ENCODE data around the gene IL4.

The IL4 gene

DNA sequence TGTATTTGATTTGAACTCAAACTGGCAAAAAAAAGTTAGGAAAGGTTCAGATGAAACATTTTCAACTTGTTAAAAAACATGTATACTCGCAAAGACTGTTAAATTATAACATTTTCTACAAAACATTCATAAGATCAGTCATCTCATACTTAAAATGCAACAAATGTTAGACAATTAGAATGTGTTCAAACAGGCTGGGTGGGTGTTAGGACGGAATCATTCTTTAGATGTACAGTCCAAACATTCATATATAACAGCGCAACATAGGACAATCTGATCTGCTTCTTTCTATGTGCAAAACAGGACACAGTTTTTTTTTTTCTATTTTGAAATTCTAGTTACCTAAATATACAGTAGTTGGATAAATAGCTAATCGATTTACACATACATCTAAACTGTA lies 22.2 kb downstream of the IL4 start:
- no peak for DNase-seq (ENCODE audit: low read depth in 2 of 2)

DNA sequence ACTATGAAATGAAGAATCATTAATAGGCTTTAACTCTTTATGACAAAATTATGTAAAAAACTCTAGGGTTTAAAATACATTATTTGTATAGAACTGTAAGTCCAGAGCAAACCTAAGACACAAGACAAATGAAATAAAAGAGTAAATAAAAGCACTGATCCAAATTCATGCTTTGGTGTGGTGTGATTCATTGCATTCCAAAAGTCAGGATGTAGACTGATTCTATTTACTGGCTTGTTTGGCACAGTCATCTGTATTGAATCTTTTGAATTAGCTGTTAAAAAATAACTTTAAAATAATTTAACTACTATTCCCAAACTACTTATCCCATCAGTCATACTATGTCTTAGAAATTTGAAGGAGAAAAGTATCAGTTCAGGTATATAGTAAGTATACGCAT lies 31.1 kb downstream of the IL4 start:
- DNase-seq (ENCODE audit: low read depth in 2 of 2) = no peak

DNA sequence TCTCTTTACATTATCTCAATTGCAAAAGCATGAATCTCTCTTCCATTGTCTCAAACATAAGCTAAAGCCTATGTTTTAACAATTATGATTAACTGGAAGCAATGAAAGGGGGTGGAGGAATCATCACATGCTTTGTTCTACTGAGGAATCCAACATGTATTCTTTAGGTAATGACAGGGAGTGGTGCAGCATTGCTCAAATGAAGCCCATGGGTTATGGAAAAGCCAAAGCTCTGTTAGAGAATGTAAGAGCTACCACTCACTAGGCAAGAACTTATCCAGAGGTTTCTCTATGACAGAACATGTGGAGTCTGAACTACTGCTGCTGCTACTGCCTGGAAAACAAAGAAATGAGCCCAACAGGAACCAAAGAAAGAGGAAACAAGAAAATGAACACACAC lies 34.9 kb downstream of the IL4 start:
- DNase-seq (ENCODE audit: low read depth in 2 of 2) = no peak

DNA sequence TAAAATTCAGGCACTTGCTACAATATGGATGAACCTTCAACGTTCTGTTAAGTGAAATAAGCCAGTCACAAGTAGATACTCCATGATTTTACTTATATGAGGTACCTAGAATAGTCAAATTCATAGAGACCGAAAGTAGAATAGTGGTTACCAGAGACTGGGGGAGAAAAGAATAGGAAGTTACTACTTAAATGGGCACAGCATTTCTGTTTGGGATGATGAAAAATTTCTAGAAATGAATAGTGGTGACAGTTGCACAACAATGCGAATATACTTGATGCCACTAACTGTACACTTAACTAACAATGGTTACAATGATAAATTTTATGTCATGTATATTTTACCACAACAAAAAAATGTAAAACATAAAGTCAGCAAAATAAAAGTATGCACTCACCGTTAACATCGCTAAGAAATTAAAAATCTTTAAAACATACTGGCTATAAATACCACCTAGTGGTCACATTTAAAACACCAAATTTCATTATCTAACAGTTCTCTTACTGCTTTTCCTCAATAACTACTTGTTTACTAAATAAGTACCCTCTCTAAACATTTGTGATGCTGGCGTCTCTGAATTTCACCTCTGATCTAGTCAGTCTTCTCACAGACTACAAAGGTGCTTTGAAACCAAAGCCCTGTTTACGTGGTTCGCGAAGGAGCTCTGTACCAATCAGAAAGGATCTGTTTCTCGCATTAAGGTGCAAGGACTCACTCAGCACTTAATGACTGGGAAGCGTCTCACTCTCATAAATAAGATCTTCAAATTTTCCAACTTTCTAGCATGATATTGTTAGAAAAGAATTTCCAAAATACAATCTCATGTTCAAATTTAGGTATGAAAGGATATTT lies 40.9 kb downstream of the IL4 start:
- no peak for DNase-seq (ENCODE audit: low read depth in 2 of 2)

DNA sequence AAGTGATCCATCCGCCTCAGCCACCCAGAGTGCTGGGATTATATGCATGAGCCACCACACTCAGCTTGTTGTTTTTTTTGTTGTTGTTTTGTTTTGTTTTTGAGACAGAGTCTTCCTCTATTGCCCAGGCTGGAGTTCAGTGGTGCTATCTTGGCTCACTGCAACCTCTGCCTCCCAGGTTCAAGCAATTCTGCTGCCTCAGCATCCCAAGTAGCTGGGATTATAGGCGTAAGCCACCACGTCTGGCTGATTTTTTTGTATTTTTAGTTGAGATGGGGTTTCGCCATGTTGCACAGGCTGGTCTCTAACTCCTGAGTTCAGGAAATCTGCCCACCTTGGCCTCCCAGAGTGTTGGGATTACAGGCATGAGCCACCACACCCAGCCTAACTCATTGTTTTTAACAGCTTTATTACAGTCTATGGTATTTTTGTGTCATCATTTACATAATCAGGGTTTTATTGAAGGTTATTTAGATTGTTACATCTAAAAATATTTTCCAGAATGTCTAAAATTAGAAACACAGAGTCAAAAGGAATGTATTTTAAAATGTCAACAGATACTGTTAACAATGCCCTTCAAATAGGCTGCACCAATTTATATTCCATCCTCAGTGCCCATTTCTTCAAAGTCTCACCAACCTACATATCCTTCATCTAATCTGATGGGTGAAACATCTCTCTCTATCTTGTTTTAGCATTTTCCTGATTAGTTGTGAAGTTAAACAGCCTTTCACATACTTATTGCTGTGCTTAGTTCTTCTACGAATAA lies 44.9 kb downstream of the IL4 start:
- DNase-seq (ENCODE audit: low read depth in 2 of 2) = no peak

DNA sequence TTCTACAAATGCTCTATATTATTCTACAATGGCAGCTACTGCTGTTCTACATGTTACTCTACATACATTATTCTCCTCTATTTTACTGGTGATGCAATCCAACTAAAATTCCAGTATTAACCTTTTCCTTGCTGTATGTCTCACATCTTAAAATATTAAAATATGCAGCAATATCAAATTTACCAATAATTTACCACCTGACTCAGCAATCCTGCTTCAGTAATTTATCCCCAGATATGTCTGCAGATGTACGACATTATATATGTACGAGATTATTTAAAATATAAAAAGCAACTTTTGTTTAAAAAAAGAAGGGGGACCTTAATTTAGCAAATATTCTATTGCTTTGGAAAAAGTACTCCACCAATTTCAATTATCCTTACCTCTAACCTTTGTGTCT lies 52.0 kb downstream of the IL4 start:
- DNase-seq (ENCODE audit: low read depth in 2 of 2) = no peak

DNA sequence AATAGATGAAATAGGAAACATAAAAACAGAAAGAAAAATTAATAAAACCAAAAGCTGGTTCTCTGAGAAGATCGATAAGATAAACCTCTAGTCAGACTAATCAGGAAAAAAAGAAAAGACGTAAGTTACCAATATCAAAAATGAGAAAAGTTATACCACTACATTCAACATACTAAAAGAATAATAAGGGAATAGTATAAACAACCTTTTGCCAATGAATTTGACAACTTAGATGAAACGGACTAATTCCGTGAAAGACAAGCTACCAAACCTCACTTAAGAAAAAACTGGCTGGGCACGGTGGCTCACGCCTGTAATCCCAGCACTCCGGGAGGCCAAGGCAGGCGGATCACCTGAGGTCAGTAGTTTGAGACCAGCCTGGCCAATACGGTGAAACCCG lies 56.1 kb downstream of the IL4 start:
- no peak for DNase-seq (ENCODE audit: low read depth in 2 of 2)
